MM.1S (cell line): Measurements from ENCODE around the gene NFKB2.

Experiments
- DNase-seq: peaks from one replicate; pipeline ENCODE4 v3.0.0-alpha.2; 2015
- H2AFZ ChIP-seq: fragments of 300-600 bp; sonication (generic); 2 replicates; pipeline ENCODE4 v1.6.0; 2016; ENCODE audit warnings: antibody characterized with exemption, low read length
- H3F3A ChIP-seq: fragments of 300-600 bp; sonication (generic); 2 replicates; pipeline ENCODE4 v1.6.1; 2016; ENCODE audit warnings: mild to moderate bottlenecking, antibody characterized with exemption, low read length, moderate library complexity, mixed read lengths; ENCODE audit not compliant: insufficient read depth
- H3K27ac ChIP-seq: fragments of 300-600 bp; sonication (generic); 2 replicates; pipeline ENCODE4 v1.5.1; 2016; ENCODE audit warnings: mild to moderate bottlenecking, low read length
- H3K27me3 ChIP-seq: fragments of 300-600 bp; sonication (generic); replicated peaks from 2 replicates; pipeline ENCODE4 v1.6.0; 2016; ENCODE audit warnings: low read length; ENCODE audit not compliant: insufficient read depth
- H3K36me3 ChIP-seq: fragments of 300-600 bp; sonication (generic); replicated peaks from 2 replicates; pipeline ENCODE4 v1.6.1; 2016; ENCODE audit warnings: mild to moderate bottlenecking, low read length, mixed read lengths; ENCODE audit not compliant: insufficient read depth
- H3K4me1 ChIP-seq: fragments of 300-600 bp; sonication (generic); 2 replicates; pipeline ENCODE4 v1.6.1; 2016; ENCODE audit warnings: low read length, mixed read lengths
- H3K4me2 ChIP-seq: fragments of 300-600 bp; sonication (generic); 2 replicates; pipeline ENCODE4 v1.6.0; 2016; ENCODE audit warnings: low read depth, low read length
- H3K4me3 ChIP-seq: fragments of 300-600 bp; sonication (generic); 2 replicates; pipeline ENCODE4 v1.5.1; 2016; ENCODE audit warnings: low read length, mixed read lengths
- H3K79me2 ChIP-seq: fragments of 300-600 bp; sonication (generic); 2 replicates; pipeline ENCODE4 v1.6.1; 2016; ENCODE audit warnings: mixed run types, low read length, mixed read lengths
- H3K9ac ChIP-seq: fragments of 300-600 bp; sonication (generic); 2 replicates; pipeline ENCODE4 v1.6.1; 2016; ENCODE audit warnings: low read length, mixed read lengths
- H3K9me2 ChIP-seq: fragments of 300-600 bp; sonication (generic); replicated peaks from 2 replicates; pipeline ENCODE4 v1.6.1; 2016; ENCODE audit warnings: mild to moderate bottlenecking, low read length, mixed read lengths; ENCODE audit not compliant: insufficient read depth
- H3K9me3 ChIP-seq: fragments of 300-600 bp; sonication (generic); replicated peaks from 2 replicates; pipeline ENCODE4 v1.6.1; 2016; ENCODE audit warnings: mild to moderate bottlenecking, low read length, mixed read lengths; ENCODE audit not compliant: insufficient read depth
- H4K20me1 ChIP-seq: fragments of 300-600 bp; sonication (generic); 2 replicates; pipeline ENCODE4 v1.6.1; 2016; ENCODE audit warnings: mild to moderate bottlenecking, low read length, moderate library complexity, mixed read lengths; ENCODE audit not compliant: insufficient read depth
- CTCF ChIP-seq: fragments of 300-600 bp; sonication (generic); IDR thresholded peaks from 2 replicates; pipeline ENCODE4 v1.5.1; 2016; ENCODE audit warnings: antibody characterized with exemption, low read length, mixed read lengths
- EZH2 ChIP-seq: fragments of 300-600 bp; sonication (generic); optimal IDR thresholded peaks from 2 replicates; pipeline ENCODE3; 2017; ENCODE audit warnings: low read depth, mild to moderate bottlenecking, antibody characterized with exemption, low read length, mixed read lengths
- EZH2phosphoT487 ChIP-seq: fragments of 300-600 bp; sonication (generic); IDR thresholded peaks from 2 replicates; pipeline ENCODE4 v1.6.1; 2018; ENCODE audit warnings: antibody characterized with exemption, low read length

Gene NFKB2

GRCh38 chr10:102436312-102436711 lies 40.8 kb downstream of the NFKB2 start:
- Histone ChIP-seq H3K9me3 (no peaks in the 10 kb centered on the region), H3K9me2 (no peaks in the 10 kb centered on the region), H3K9ac (no peak overlapping the region), H3F3A (peaks cover 10% of the 10 kb centered on the region; the same call in 1 of the 2 replicates), H2AFZ (no peak overlapping the region), H3K27ac (no peak overlapping the region), H3K27me3 (peaks cover 19% of the 10 kb centered on the region), H3K36me3 (no peaks in the 10 kb centered on the region), H3K4me1 (peaks cover 11% of the 10 kb centered on the region; the same call in 1 of the 2 replicates), H3K79me2 (peaks cover 11% of the 10 kb centered on the region), H3K4me2 (no peak overlapping the region; the same call in 1 of the 2 replicates), H3K4me3 (no peak overlapping the region), H4K20me1 (no peaks in the 10 kb centered on the region)
- DNase-seq: no peak
- TF ChIP-seq EZH2phosphoT487 (no peak), EZH2 (no peak), CTCF (no peak)

- Histone ChIP-seq H3K4me3 (no peak overlapping the region), H3K4me2 (no peak overlapping the region), H3K9ac (no peak overlapping the region), H3K4me1 (peaks cover 6% of the 10 kb centered on the region; the same call in 1 of the 2 replicates), H3K27me3 (peaks cover 19% of the 10 kb centered on the region), H3K36me3 (no peaks in the 10 kb centered on the region), H3K9me2 (no peaks in the 10 kb centered on the region), H4K20me1 (no peaks in the 10 kb centered on the region), H3K9me3 (no peaks in the 10 kb centered on the region), H3K79me2 (no peaks in the 10 kb centered on the region), H3K27ac (no peak overlapping the region), H3F3A (peaks cover 5% of the 10 kb centered on the region; the same call in 1 of the 2 replicates), H2AFZ (no peak overlapping the region)
- no peak for TF ChIP-seq CTCF
- no peak for TF ChIP-seq EZH2phosphoT487
- TF ChIP-seq EZH2: no peak
- DNase-seq: no peak
Observed at GRCh38 chr10:102437515-102437914, 42.0 kb downstream of the NFKB2 start.

- no peak overlapping the region for H3K27ac ChIP-seq
- peaks cover 19% of the 10 kb centered on the region for H3K27me3 ChIP-seq
- peaks cover 6% of the 10 kb centered on the region; the same call in 1 of the 2 replicates for H3K4me1 ChIP-seq
- no peak overlapping the region for H3K4me3 ChIP-seq
- H4K20me1 ChIP-seq: no peaks in the 10 kb centered on the region
- H3K79me2 ChIP-seq: no peaks in the 10 kb centered on the region
- H3F3A ChIP-seq: peaks cover 5% of the 10 kb centered on the region; the same call in 1 of the 2 replicates
- DNase-seq: no peak
- TF ChIP-seq CTCF: no peak
- H3K36me3 ChIP-seq: no peaks in the 10 kb centered on the region
- H3K9me3 ChIP-seq: no peaks in the 10 kb centered on the region
- H2AFZ ChIP-seq: no peak overlapping the region
- H3K9ac ChIP-seq: no peak overlapping the region
- H3K4me2 ChIP-seq: no peak overlapping the region
- H3K9me2 ChIP-seq: no peaks in the 10 kb centered on the region
Observed at GRCh38 chr10:102438374-102438773, 42.9 kb downstream of the NFKB2 start.
